NB4 (cell line): Measurements from ENCODE around the gene ZNF692.
A peak's percentile ranks its signal among the peaks of the same experiment; 100 is the strongest.

Experiments
- CTCF ChIP-seq: IDR thresholded peaks from one replicate; pipeline ENCODE4 v1.5.1; 2012; ENCODE audit warnings: low read depth, low read length
- MYC ChIP-seq: IDR thresholded peaks from 2 replicates; pipeline ENCODE4 v1.6.1; 2011; ENCODE audit warnings: low read depth, low read length
- POLR2A ChIP-seq: IDR thresholded peaks from 2 replicates; pipeline ENCODE4 v1.6.1; 2011; ENCODE audit warnings: mild to moderate bottlenecking; ENCODE audit not compliant: insufficient read length; ENCODE audit errors: extremely low read depth
- TF ChIP-seq, protein P1 (sequence below): IDR thresholded peaks from 2 replicates; pipeline ENCODE4 v1.6.1; 2011; ENCODE audit warnings: low read depth, low read length

DNA sequence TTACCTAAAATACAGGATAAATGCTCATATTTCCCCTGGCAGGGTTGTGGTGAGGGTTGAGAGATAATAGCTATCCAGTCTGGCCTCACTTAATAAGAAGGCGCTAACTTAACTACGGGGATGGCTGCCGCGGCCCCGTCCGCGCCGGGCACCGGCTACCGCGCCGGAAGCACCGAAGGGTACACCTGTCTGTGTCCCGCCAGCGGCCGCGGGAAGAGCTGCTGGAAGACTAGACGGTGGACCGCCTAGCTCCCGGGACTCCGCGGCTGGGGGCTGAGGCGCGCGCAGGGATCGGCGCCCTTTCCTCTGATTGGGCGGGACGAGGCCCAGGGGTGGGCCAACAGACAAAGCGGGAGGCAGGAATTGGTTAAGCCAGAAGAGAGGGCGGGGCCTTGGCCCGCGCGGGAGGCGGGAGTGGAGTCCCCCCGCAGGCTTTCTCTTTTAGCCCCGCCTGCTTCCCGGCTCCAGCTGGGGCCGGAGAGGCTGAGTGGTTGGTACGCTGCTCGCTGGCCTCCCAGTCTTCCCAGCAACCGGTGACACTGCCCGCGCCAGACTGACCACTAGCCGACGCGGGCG, 21.0 kb downstream of the ZNF692 start, which contains the start of gene ZNF672:
- TF ChIP-seq CTCF, result no peak
- TF ChIP-seq, protein P1, sequence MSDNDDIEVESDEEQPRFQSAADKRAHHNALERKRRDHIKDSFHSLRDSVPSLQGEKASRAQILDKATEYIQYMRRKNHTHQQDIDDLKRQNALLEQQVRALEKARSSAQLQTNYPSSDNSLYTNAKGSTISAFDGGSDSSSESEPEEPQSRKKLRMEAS, result no peak
- TF ChIP-seq POLR2A, result peak; percentile 64
- no peak for TF ChIP-seq MYC
